ENCODE measurements around the gene IER2.
"Not testable (repeated sequence)": the region's sequence is repeated elsewhere in the genome, so short reads cannot be mapped to it uniquely, and the experiment has no call there.

The IER2 gene

GRCh38 chr19:13173139-13173737 is 23.0 kb downstream of the IER2 start:
- DNase-seq (ENCODE audit: low read depth), result no peak
- no peak overlapping the region for H3K4me3 ChIP-seq (ENCODE audit: low read depth, low read length)
- in situ Hi-C loops (cut with HindIII; ENCODE audit: low sequenced_read_pairs), result no loop called here
- no peak for TF ChIP-seq CTCF (IDR thresholded peaks at IDR 0.05; ENCODE audit: low read depth, low read length, missing control alignments)

- no peak overlapping the region for H3K4me3 ChIP-seq (ENCODE audit: low read depth, low read length)
- TF ChIP-seq CTCF (IDR thresholded peaks at IDR 0.05; ENCODE audit: low read depth, low read length, missing control alignments), result no peak
- in situ Hi-C loops (cut with HindIII; ENCODE audit: low sequenced_read_pairs), result no loop called here
- no peak for DNase-seq (ENCODE audit: low read depth)
Measured at GRCh38 chr19:13176345-13176744, 26.1 kb downstream of the IER2 start.

DNA sequence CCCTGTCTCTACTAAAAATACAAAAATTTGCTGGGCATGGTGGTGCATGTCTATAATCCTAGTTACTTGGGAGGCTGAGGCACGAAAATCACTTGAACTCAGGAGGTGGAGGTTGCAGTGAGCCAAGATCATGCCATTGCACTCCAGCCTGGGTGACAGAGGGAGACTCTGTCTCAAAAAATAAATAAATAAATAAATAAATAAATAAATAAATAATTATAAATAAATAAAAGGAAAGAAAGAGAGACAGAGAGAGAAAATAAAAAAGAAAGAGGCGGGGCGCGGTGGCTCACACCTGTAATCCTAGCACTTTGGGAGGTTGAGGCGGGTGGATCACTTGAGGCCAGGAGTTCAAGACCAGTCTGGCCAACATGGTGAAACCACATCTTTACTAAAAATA is 27.4 kb downstream of the IER2 start:
- H3K4me3 ChIP-seq (ENCODE audit: low read depth, low read length); DNase-seq (ENCODE audit: low read depth); in situ Hi-C loops (cut with HindIII; ENCODE audit: low sequenced_read_pairs): not testable (repeated sequence)

- H3K4me3 ChIP-seq (ENCODE audit: low read depth, low read length); in situ Hi-C loops (cut with HindIII; ENCODE audit: low sequenced_read_pairs); DNase-seq (ENCODE audit: low read depth): not testable (repeated sequence)
Measured at GRCh38 chr19:13178291-13178690, 28.1 kb downstream of the IER2 start.

GRCh38 chr19:13181747-13182388 is 31.7 kb downstream of the IER2 start:
- in situ Hi-C loops (cut with HindIII; ENCODE audit: low sequenced_read_pairs), result no loop called here
- H3K4me3 ChIP-seq (ENCODE audit: low read depth, low read length), result no peak overlapping the region
- TF ChIP-seq CTCF (IDR thresholded peaks at IDR 0.05; ENCODE audit: low read depth, low read length, missing control alignments), result no peak
- no peak for DNase-seq (ENCODE audit: low read depth)

- DNase-seq (ENCODE audit: low read depth); in situ Hi-C loops (cut with HindIII; ENCODE audit: low sequenced_read_pairs); H3K4me3 ChIP-seq (ENCODE audit: low read depth, low read length): not testable (repeated sequence)
Measured at GRCh38 chr19:13184926-13185325, 34.7 kb downstream of the IER2 start.

GRCh38 chr19:13185763-13186657 is 35.8 kb downstream of the IER2 start:
- DNase-seq (ENCODE audit: low read depth); H3K4me3 ChIP-seq (ENCODE audit: low read depth, low read length); in situ Hi-C loops (cut with HindIII; ENCODE audit: low sequenced_read_pairs): not testable (repeated sequence)

DNA sequence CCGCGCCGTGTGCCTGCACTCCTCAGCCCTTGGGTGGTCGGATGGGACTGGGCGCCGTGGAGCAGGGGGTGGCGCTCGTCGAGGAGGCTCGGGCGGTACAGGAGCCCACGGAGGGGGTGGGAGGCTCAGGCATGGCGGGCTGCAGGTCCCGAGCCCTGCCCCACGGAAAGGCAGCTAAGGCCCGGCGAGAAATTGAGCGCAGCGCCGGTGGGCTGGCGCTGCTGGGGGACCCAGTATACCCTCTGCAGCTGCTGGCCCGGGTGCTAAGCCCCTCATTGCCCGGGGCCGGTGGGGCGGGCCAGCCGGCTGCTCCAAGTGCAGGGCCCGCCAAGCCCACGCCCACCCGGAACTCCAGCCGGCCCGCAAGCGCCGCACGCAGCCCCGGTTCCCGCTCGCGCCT is 36.5 kb downstream of the IER2 start:
- in situ Hi-C loops (cut with HindIII; ENCODE audit: low sequenced_read_pairs); DNase-seq (ENCODE audit: low read depth); H3K4me3 ChIP-seq (ENCODE audit: low read depth, low read length): not testable (repeated sequence)

GRCh38 chr19:13187419-13187818 is 37.2 kb downstream of the IER2 start:
- TF ChIP-seq CTCF (IDR thresholded peaks at IDR 0.05; ENCODE audit: low read depth, low read length, missing control alignments), result no peak
- in situ Hi-C loops (cut with HindIII; ENCODE audit: low sequenced_read_pairs), result no loop called here
- no peak overlapping the region for H3K4me3 ChIP-seq (ENCODE audit: low read depth, low read length)
- no peak for DNase-seq (ENCODE audit: low read depth)

Data from astrocyte of the cerebellum (primary cell).